Measurements from ENCODE around the gene PSTPIP2. TPM values are rescaled to one million over a fixed set of nuclear protein-coding genes. Genes with fewer than 3 reads are reported as not detected.
A peak's percentile ranks its signal among the peaks of the same experiment; 100 is the strongest.
"Not testable (repeated sequence)": the region's sequence is repeated elsewhere in the genome, so short reads cannot be mapped to it uniquely, and the experiment has no call there.

Gene PSTPIP2
- total RNA-seq, 1 experiment from 2014 or later, result 1.3 TPM

GRCh38 chr18:45984546-45985235 lies 87.4 kb downstream of the PSTPIP2 start:
- no peak for DNase-seq (ENCODE audit: low read depth)

DNA sequence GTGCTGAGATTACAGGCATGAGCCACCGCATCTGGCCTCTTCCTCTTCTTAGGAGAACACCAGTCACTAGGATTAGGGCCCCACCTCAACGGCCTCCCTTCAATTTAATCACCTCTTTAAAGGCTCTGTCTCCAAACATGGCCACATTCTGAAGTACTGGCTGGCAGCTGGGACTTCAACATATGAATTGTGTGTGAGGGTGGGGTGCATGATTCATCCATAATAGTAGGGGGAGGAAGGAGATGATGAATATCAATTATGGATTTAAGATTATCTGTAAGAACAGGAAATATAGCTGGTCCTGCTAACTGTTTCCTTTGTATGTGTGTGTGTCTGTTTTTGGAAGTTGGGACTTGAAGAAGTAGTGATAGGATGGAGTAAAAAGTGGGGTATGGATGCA lies 90.2 kb downstream of the PSTPIP2 start:
- no peak for DNase-seq (ENCODE audit: low read depth)

DNA sequence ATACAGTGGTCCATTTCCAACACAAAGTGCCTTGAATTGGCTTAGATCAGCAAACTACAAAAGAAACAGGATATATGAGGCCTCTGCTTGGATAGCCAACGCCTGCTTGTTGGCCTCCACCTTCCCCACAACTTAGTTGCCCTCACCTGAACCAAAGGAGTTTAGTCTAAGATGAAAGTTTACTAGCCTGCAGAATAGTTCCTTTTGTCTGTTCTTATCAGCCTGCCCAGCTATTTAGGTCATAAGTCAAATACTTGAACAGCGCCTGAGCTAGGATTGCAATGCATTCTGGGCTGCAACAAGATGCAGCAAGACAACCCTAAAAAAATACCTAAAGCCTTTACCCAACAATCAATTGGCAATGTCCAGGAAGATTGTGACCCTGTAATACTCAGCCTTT lies 91.8 kb downstream of the PSTPIP2 start:
- DNase-seq (ENCODE audit: low read depth), result no peak

DNA sequence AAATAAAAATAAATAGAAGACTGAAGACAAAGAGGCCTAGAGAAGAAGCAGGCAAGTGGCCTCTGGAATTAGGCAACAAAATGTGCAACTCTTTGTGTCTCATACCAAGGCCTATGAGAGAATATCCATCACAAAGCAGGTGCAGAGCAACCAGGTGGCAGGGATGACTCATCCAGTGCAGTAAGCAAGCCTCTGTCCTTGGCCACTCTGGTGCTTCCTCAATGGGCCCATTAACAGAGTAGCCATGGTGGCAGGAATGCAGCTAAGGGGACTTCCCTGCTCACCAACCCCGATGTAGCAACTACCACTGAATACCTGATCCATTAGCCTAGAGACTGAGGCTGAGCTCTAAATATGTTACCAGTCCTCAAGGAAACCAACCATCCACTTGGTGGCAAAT lies 94.0 kb downstream of the PSTPIP2 start:
- no peak for DNase-seq (ENCODE audit: low read depth)

DNA sequence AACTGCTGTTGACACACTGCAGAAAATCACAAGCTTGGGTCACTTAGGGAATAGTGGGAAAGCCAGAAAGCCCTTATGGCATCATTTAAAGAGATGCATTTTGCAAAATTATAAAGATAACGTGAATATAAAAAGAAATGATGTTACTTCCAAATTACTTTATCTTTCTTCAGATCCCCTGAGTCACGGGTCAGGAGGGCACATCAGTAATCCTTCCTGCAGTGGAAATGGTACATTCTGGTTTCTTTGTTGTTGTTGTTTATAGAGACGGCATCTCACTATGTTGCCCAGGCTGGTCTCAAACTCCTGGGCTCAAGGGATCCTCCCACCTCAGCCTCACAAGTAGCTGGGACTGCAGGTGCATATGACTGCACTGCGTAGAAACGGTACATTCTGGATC lies 95.1 kb downstream of the PSTPIP2 start:
- DNase-seq (ENCODE audit: low read depth), result peak; percentile 40

GRCh38 chr18:45976566-45976965 lies 95.5 kb downstream of the PSTPIP2 start:
- DNase-seq (ENCODE audit: low read depth), result peak; percentile 23

GRCh38 chr18:45974088-45974536 lies 97.9 kb downstream of the PSTPIP2 start:
- DNase-seq (ENCODE audit: low read depth), result peak; percentile 77

GRCh38 chr18:45967007-45967706 lies 104.9 kb downstream of the PSTPIP2 start, which contains the start of gene EPG5:
EPG5 (minus strand) TSS chr18:45967329; CDS start chr18:45967239, 90 bp downstream.
- peak; percentile 95 for DNase-seq (ENCODE audit: low read depth)

DNA sequence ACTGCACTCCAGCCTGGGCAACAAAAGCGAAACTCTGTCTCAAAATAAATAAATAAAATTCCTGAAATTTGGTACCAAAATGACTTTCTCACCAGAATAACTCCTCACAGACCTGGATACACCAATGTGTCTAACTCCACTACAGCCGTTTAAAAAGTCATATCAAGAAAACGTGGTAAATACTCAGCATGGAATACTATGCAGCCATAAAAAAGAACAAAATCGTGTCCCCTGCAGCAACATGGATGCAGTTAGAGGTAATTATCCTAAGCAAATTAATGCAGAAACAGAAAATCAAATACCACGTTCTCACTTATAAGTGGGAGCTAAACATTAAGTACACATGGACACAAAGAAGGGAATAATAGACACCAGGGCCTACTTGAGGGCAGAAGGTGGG lies 107.1 kb downstream of the PSTPIP2 start:
- not testable (repeated sequence) for DNase-seq (ENCODE audit: low read depth)

- peak; percentile 92 for DNase-seq (ENCODE audit: low read depth)
These were observed 109.2 kb downstream of the PSTPIP2 start for GRCh38 chr18:45962866-45963265.

GRCh38 chr18:45962461-45962860 lies 109.6 kb downstream of the PSTPIP2 start:
- DNase-seq (ENCODE audit: low read depth), result peak; percentile 96

GRCh38 chr18:45959484-45959883 lies 112.6 kb downstream of the PSTPIP2 start:
- not testable (repeated sequence) for DNase-seq (ENCODE audit: low read depth)

- DNase-seq (ENCODE audit: low read depth), result peak; percentile 46
These were observed 113.3 kb downstream of the PSTPIP2 start for GRCh38 chr18:45958730-45959129.

DNA sequence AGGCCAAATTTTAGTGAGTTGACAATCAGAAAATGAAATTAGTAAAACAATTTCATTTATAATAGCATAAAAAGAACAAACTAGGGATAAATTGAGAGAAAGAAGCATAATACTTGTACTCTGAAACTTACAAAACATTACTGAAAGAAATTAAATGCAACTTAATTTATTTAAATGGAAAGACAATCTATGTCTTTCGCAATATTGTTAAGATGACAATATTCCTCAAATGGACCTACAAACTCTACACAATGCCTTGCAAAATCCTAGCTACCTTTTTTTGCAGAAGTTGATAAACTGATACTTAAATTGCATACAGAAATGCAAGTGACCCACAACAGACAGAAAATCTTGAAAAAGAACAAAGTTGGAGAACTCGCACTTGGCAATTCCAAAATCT lies 114.0 kb downstream of the PSTPIP2 start:
- DNase-seq (ENCODE audit: low read depth), result no peak

DNA sequence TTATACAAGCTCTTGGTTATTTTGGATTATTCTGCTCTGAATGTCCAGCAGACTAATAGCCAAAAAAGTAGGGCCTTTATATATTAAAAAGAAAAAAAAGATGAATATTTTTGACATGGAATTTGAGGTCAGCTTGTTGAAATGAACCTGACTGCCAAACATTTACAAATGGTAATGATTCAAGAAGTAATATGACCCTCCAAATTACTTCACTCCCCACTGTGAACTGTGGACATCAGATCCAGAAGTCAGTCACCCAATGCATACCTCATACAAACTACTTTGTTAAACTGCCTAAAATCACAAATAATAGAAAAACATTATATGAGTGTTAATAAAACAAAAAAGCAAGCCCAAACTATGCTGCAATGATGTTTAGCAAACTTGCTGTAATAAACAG lies 115.0 kb downstream of the PSTPIP2 start:
- DNase-seq (ENCODE audit: low read depth), result peak; percentile 56

- peak; percentile 94 for DNase-seq (ENCODE audit: low read depth)
These were observed 117.8 kb downstream of the PSTPIP2 start for GRCh38 chr18:45954070-45954934.

DNA sequence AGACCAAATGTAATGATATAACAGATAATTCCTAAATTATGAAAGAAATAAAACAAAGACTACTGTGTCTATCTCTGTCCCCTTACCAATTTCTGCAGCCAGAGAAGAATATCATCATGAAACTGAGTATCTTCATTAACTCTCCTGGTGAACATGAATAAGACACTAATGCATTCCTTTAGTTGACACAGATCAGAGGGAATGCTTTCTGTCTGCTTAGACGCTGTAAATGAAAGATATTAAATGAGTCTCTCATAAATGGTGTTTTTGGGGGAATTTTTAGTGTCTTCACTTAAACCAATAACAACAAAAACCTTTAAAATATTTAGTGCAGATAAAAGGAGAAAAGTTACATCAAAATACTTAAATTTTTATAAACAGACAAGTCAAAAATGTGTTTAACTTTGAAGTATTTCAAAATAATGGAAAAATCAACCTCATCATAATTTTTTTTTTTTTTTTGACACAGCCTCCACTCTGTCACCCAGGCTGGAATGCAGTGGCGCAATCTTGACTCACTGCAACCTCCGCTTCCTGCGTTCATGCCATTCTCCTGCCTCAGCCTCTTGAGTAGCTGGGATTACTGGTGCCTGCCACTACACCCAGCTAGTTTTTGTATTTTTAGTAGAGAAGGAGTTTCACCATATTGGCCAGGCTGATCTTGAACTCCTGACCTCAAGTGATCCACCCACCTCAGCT lies 120.9 kb downstream of the PSTPIP2 start:
- peak; percentile 89 for DNase-seq (ENCODE audit: low read depth)

GRCh38 chr18:45945669-45946068 lies 126.4 kb downstream of the PSTPIP2 start:
- no peak for DNase-seq (ENCODE audit: low read depth)

GRCh38 chr18:45940724-45941123 lies 131.3 kb downstream of the PSTPIP2 start:
- DNase-seq (ENCODE audit: low read depth), result no peak

DNA sequence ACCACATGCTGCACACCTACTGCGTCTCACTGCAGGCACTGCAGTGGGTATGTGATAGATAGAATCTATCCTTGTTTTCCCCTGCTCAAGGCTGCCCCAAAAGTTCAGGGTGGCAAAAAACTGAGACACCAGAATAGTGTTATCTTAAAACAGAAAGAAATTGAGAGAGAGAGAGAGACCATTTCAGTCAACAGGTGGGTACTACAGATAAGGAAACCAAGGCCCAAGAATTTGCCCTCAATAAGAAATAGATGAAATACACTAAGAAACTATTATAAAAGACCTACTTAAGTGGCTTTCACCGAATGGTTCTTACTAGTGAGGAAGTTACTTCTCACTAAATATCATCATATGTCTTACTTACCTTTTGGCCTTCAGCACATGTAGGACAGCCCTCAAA lies 132.8 kb downstream of the PSTPIP2 start:
- DNase-seq (ENCODE audit: low read depth), result no peak

- DNase-seq (ENCODE audit: low read depth), result no peak
These were observed 133.5 kb downstream of the PSTPIP2 start for GRCh38 chr18:45938488-45938935.
